Skeletal muscle cell (primary cell): ENCODE results near the gene EEIG2.

Experiments
- DNase-seq: peaks from one replicate; pipeline ENCODE4 v3.0.0-alpha.2; 2010; ENCODE audit warnings: low read depth
- H3K4me3 ChIP-seq: 2 replicates; pipeline ENCODE4 v1.5.1; 2011; ENCODE audit warnings: low read depth, mild to moderate bottlenecking, control low read depth, low read length, moderate library complexity

EEIG2 gene

GRCh38 chr1:108572182-108572581 lies 12.3 kb downstream of the EEIG2 start:
- H3K4me3 ChIP-seq = no peak overlapping the region
- DNase-seq = no peak

GRCh38 chr1:108573183-108573582 lies 13.3 kb downstream of the EEIG2 start:
- H3K4me3 ChIP-seq = no peak overlapping the region
- DNase-seq = no peak

- H3K4me3 ChIP-seq = no peak overlapping the region
- DNase-seq = no peak
Measured at GRCh38 chr1:108574008-108574407, 14.1 kb downstream of the EEIG2 start.

GRCh38 chr1:108575375-108575774 lies 15.5 kb downstream of the EEIG2 start:
- no peak for DNase-seq
- no peak overlapping the region for H3K4me3 ChIP-seq

GRCh38 chr1:108583757-108584427 lies 24.0 kb downstream of the EEIG2 start:
- DNase-seq = peak; percentile 73

GRCh38 chr1:108584428-108584856 lies 24.5 kb downstream of the EEIG2 start:
- H3K4me3 ChIP-seq = no peak overlapping the region
- no peak for DNase-seq

More at GRCh38 chr1:108583757-108584427, 24.0 kb downstream of the EEIG2 start:
- no peak overlapping the region for H3K4me3 ChIP-seq

GRCh38 chr1:108585313-108585712 lies 25.4 kb downstream of the EEIG2 start:
- H3K4me3 ChIP-seq = no peak overlapping the region
- DNase-seq = no peak

- H3K4me3 ChIP-seq = no peak overlapping the region
Measured at GRCh38 chr1:108590441-108590840, 30.5 kb downstream of the EEIG2 start.

GRCh38 chr1:108590957-108591356 lies 31.1 kb downstream of the EEIG2 start:
- H3K4me3 ChIP-seq = no peak overlapping the region
- DNase-seq = peak; percentile 72

More at GRCh38 chr1:108590441-108590840, 30.5 kb downstream of the EEIG2 start:
- no peak for DNase-seq

GRCh38 chr1:108591466-108591865 lies 31.6 kb downstream of the EEIG2 start:
- DNase-seq = no peak
- no peak overlapping the region for H3K4me3 ChIP-seq

- no peak overlapping the region for H3K4me3 ChIP-seq
- DNase-seq = no peak
Measured at GRCh38 chr1:108592030-108592759, 32.3 kb downstream of the EEIG2 start.

GRCh38 chr1:108593448-108593847 lies 33.5 kb downstream of the EEIG2 start:
- H3K4me3 ChIP-seq = no peak overlapping the region
- no peak for DNase-seq

GRCh38 chr1:108595507-108595906 lies 35.6 kb downstream of the EEIG2 start:
- no peak overlapping the region for H3K4me3 ChIP-seq
- no peak for DNase-seq

- no peak for DNase-seq
Measured at GRCh38 chr1:108597041-108597440, 37.1 kb downstream of the EEIG2 start.

GRCh38 chr1:108598340-108598739 lies 38.4 kb downstream of the EEIG2 start:
- no peak overlapping the region for H3K4me3 ChIP-seq
- no peak for DNase-seq

More at GRCh38 chr1:108597041-108597440, 37.1 kb downstream of the EEIG2 start:
- no peak overlapping the region for H3K4me3 ChIP-seq

GRCh38 chr1:108600504-108600903 lies 40.6 kb downstream of the EEIG2 start:
- no peak for DNase-seq
- no peak overlapping the region for H3K4me3 ChIP-seq

- no peak for DNase-seq
- no peak overlapping the region for H3K4me3 ChIP-seq
Measured at GRCh38 chr1:108601708-108602410, 42.0 kb downstream of the EEIG2 start.

- no peak overlapping the region for H3K4me3 ChIP-seq
- no peak for DNase-seq
Measured at GRCh38 chr1:108605633-108606032, 45.7 kb downstream of the EEIG2 start.

GRCh38 chr1:108606478-108606877 lies 46.6 kb downstream of the EEIG2 start:
- no peak overlapping the region for H3K4me3 ChIP-seq
- DNase-seq = no peak

GRCh38 chr1:108609483-108610049 lies 49.7 kb downstream of the EEIG2 start:
- DNase-seq = no peak
- H3K4me3 ChIP-seq = no peak overlapping the region
